Fibroblast of villous mesenchyme (primary cell): ENCODE results near the gene BAIAP2L1. TPM values are rescaled to one million over a fixed set of nuclear protein-coding genes. Genes with fewer than 3 reads are reported as not detected.
"Not testable (repeated sequence)": the region's sequence is repeated elsewhere in the genome, so short reads cannot be mapped to it uniquely, and the experiment has no call there.

ENCODE experiments used
- DNase-seq: peaks from one replicate; pipeline ENCODE4 v3.0.0-alpha.2; 2010; ENCODE audit warnings: low read depth
- H3K4me3 ChIP-seq: 2 replicates; pipeline ENCODE4 v1.5.1; 2011; ENCODE audit warnings: low read depth, mild to moderate bottlenecking, low read length
- total RNA-seq: library from RNA; depleted of rRNA; stranded (reverse); fragments of >200 nt; gene quantifications from 2 replicates; pipeline ENCODE4 v1.2.3, GENCODE V29; 2012
- TF ChIP-seq, protein P1 (sequence below): IDR thresholded peaks from 2 replicates; pipeline ENCODE4 v1.5.1; 2012; ENCODE audit warnings: low read depth, mild to moderate bottlenecking, low read length; ENCODE audit not compliant: insufficient read depth

BAIAP2L1 gene
- total RNA-seq, 1 donor = 9.1 TPM

GRCh38 chr7:98420966-98421612, 20.2 kb upstream of the BAIAP2L1 start:
- peak; percentile 36 for DNase-seq
- H3K4me3 ChIP-seq = no peak overlapping the region
- TF ChIP-seq, protein P1, sequence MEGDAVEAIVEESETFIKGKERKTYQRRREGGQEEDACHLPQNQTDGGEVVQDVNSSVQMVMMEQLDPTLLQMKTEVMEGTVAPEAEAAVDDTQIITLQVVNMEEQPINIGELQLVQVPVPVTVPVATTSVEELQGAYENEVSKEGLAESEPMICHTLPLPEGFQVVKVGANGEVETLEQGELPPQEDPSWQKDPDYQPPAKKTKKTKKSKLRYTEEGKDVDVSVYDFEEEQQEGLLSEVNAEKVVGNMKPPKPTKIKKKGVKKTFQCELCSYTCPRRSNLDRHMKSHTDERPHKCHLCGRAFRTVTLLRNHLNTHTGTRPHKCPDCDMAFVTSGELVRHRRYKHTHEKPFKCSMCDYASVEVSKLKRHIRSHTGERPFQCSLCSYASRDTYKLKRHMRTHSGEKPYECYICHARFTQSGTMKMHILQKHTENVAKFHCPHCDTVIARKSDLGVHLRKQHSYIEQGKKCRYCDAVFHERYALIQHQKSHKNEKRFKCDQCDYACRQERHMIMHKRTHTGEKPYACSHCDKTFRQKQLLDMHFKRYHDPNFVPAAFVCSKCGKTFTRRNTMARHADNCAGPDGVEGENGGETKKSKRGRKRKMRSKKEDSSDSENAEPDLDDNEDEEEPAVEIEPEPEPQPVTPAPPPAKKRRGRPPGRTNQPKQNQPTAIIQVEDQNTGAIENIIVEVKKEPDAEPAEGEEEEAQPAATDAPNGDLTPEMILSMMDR = peak; percentile 87

- DNase-seq, H3K4me3 ChIP-seq: not testable (repeated sequence)
Measured at GRCh38 chr7:98419988-98420387, 19.1 kb upstream of the BAIAP2L1 start.

GRCh38 chr7:98419316-98419691, 18.4 kb upstream of the BAIAP2L1 start:
- not testable (repeated sequence) for DNase-seq, H3K4me3 ChIP-seq

- H3K4me3 ChIP-seq = no peak overlapping the region
- DNase-seq = peak; percentile 93
- TF ChIP-seq, protein P1 = no peak
Measured at GRCh38 chr7:98418636-98419315, 17.9 kb upstream of the BAIAP2L1 start.

DNA sequence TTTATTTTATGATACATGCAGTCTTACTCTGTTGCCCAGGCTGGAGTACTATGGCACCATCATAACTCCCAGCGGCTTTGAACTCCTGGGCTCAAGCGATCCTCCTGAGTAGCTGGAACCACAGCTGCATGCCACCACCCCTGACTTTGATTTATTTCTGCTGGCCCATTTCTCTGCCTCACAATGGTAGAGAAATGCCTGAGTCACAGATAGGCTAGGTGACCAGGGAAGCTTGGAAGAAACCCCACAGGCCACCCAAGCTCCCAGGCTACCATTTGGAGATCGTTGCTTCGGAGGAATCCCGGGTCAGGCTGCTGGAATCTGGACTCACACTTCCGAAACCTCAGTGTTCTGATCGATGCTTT, 17.4 kb upstream of the BAIAP2L1 start:
- DNase-seq = no peak
- TF ChIP-seq, protein P1 = no peak
- no peak overlapping the region for H3K4me3 ChIP-seq

DNA sequence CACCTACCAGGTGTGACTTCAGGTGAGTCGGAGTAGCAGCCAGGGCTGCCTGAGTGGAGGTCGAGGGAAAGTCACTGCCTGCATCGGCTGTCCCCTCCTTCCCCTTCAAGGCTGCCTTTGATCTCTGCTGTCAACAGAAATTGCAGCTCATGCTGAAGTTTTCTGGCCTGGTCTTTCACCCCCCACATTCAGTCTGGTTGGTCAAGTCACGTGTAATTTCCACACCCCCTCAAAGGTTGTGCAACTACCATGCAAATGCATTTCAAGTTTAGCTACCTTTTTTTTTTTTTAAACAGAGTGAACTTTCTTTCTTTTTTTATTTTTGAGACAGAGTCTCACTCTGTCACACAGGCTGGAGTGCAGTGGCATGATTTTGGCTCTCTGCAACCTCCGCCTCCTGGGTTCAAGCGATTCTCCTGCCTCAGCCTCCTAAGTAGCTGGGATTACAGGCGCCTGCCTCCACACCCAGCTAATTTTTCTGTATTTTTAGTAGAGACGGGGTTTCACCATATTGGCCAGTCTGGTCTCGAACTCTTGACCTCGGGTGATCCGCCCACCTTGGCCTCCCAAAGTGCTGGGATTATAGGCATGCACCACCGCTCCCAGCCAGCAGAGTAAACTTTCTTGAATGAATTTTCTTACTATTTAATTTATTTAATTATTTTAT, 16.8 kb upstream of the BAIAP2L1 start:
- not testable (repeated sequence) for H3K4me3 ChIP-seq
- peak; percentile 52 for DNase-seq

DNA sequence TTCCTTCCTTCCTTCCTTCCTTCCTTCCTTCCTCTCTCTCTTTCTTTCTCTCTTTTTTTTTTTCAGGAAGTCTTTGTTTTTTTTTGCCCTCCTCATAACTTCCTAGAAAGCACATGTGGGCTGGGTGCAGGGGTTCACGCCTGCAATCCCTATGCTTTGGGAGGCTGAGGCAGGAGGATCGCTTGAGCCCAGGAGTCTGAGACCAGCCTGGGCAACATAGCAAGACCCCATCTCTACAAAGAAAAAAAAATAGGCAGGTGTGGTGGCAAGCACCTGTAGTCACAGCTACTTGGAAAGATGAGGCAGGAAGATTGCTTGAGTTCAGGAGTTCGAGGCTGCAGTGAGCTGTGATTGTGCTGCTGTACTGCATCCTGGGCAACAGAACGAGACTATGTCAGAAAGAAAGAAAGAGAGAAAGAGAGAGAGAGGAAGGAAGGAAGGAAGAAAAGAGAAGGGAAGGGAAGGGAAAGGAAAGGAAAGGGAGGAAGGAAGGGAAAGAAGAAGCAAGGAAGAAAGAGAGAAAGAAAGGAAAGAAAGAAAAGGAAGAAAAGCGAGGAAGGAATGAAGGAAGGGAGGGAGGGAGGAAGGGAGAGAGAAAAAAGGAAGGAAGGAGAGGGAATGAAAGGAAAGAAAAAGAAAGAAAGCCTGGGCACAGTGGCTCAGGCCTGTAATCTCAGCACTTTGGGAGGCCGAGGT, 13.5 kb upstream of the BAIAP2L1 start:
- no peak overlapping the region for H3K4me3 ChIP-seq
- TF ChIP-seq, protein P1 = no peak
- DNase-seq = no peak

- not testable (repeated sequence) for DNase-seq, H3K4me3 ChIP-seq
Measured at GRCh38 chr7:98413655-98414054, 12.8 kb upstream of the BAIAP2L1 start.

DNA sequence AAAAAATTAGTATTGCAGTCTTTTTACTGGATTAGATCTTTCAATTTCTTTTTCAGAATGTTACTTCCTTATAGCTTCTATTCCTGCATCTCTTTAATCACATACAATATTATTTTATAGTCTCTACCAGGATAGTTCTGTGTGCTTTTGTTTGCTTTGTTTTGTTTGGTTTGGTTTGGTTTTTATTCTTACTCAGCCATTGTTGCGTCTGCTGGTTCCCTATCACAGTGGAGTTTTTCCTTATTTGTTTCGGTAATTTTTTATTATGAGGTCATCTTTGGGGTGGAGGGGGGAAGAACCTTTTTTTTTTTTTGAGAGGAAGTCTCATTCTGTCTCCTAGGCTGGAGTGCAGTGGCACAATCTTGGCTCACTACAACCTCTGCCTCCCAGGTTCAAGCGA, 9.0 kb upstream of the BAIAP2L1 start:
- no peak for DNase-seq
- no peak overlapping the region for H3K4me3 ChIP-seq
- TF ChIP-seq, protein P1 = no peak

- DNase-seq, H3K4me3 ChIP-seq: not testable (repeated sequence)
Measured at GRCh38 chr7:98408146-98408545, 7.3 kb upstream of the BAIAP2L1 start.
